Measurements from ENCODE around the gene TGFA.

TGFA gene

DNA sequence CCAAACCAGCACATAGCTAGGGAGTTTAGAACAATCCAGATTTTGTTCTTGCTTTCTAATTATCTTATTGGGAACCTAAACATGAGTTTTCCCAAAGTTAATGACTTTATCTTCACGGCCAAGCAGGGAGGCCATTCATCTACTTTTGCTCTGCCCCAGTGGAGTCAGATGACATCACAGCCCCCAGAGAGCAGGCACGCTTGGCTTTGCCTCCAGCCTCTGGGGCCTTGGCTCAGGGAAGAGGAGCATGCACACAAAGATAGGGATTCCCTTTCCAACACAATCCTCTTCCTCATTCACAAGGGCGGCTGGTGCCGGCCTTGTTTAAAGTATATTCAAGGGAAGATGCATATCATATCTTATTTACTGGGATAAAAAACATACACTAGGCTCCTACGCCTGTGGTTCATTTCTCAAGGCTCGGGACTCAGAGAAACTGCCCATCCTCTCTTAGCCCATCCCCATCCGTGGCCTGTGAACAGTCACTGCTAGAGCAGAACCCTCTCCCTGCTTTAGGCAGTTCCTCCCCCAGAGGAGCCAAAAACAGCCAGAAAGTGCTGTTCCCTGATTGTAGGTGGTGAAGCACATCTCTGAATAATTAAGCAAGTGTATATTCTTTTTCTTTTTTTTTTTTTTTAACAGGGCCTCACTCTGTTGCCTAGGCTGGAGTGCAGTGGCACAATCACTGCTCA is 21.2 kb downstream of the TGFA start:
- no peaks in the 10 kb centered on the region for H3K27me3 ChIP-seq (ENCODE audit: insufficient read depth, low read depth, severe bottlenecking)
- no peak overlapping the region for H3K4me3 ChIP-seq (ENCODE audit: low read depth, low read length)
- H3K27ac ChIP-seq: no peak overlapping the region
- H3K36me3 ChIP-seq: no peaks in the 10 kb centered on the region
- TF ChIP-seq, protein P1, sequence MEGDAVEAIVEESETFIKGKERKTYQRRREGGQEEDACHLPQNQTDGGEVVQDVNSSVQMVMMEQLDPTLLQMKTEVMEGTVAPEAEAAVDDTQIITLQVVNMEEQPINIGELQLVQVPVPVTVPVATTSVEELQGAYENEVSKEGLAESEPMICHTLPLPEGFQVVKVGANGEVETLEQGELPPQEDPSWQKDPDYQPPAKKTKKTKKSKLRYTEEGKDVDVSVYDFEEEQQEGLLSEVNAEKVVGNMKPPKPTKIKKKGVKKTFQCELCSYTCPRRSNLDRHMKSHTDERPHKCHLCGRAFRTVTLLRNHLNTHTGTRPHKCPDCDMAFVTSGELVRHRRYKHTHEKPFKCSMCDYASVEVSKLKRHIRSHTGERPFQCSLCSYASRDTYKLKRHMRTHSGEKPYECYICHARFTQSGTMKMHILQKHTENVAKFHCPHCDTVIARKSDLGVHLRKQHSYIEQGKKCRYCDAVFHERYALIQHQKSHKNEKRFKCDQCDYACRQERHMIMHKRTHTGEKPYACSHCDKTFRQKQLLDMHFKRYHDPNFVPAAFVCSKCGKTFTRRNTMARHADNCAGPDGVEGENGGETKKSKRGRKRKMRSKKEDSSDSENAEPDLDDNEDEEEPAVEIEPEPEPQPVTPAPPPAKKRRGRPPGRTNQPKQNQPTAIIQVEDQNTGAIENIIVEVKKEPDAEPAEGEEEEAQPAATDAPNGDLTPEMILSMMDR (IDR thresholded peaks at IDR 0.05; ENCODE audit: low read depth, low read length): no peak
- DNase-seq: no peak
- peaks cover 8% of the 10 kb centered on the region for H3K9me3 ChIP-seq (ENCODE audit: severe bottlenecking)

GRCh38 chr2:70531419-70532086 is 22.1 kb downstream of the TGFA start:
- Histone ChIP-seq H3K27ac (no peak overlapping the region), H3K9me3 (ENCODE audit: severe bottlenecking) (peaks cover 8% of the 10 kb centered on the region), H3K4me3 (ENCODE audit: low read depth, low read length) (no peak overlapping the region), H3K27me3 (ENCODE audit: insufficient read depth, low read depth, severe bottlenecking) (no peaks in the 10 kb centered on the region), H3K36me3 (no peaks in the 10 kb centered on the region)
- no peak for DNase-seq
- TF ChIP-seq, protein P1 (IDR thresholded peaks at IDR 0.05; ENCODE audit: low read depth, low read length): no peak

DNA sequence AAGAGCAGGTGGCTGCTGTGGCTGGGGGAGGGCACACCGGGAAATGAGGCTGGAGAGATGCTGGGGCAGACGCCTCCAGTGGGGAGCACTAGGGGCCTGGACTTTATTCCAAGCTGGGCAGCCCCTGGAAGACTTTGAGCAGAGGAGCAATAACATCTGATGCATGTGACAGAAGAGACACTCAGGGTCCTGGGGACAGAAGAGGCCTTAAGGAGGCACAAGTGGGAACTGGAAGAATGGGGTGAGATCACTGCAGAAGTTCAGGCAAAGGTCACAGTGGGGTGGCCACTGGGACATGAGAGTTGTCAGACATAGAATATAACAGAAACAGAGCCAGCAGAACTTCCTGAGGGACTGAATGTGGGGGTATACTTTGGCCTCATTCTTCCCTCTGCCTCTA is 24.0 kb downstream of the TGFA start:
- Histone ChIP-seq H3K27me3 (ENCODE audit: insufficient read depth, low read depth, severe bottlenecking) (no peaks in the 10 kb centered on the region), H3K36me3 (no peaks in the 10 kb centered on the region), H3K9me3 (ENCODE audit: severe bottlenecking) (no peaks in the 10 kb centered on the region), H3K27ac (no peak overlapping the region), H3K4me3 (ENCODE audit: low read depth, low read length) (no peak overlapping the region)
- TF ChIP-seq, protein P1 (IDR thresholded peaks at IDR 0.05; ENCODE audit: low read depth, low read length): no peak
- DNase-seq: no peak

DNA sequence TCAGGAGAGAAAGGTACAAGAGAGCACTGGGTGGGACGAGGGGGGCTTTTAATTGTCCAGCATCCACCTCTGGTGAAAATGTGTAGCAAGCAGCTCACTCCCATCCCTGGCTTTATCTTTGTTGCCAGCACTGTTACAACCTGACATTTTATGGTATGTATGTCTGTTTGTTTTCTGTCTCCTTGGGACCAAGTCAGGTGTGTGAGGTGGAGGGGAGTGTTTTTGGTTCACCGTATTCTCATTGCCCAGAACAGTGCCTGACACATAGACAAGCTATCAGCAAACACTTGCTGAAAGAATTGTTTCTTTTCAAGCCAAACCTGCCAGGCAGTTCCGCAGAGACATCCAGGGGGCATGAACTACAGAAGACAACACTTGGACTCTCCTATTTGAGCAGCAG is 24.7 kb downstream of the TGFA start:
- Histone ChIP-seq H3K9me3 (ENCODE audit: severe bottlenecking) (no peaks in the 10 kb centered on the region), H3K27ac (no peak overlapping the region), H3K27me3 (ENCODE audit: insufficient read depth, low read depth, severe bottlenecking) (no peaks in the 10 kb centered on the region), H3K36me3 (no peaks in the 10 kb centered on the region), H3K4me3 (ENCODE audit: low read depth, low read length) (no peak overlapping the region)
- TF ChIP-seq, protein P1 (IDR thresholded peaks at IDR 0.05; ENCODE audit: low read depth, low read length): no peak
- DNase-seq: no peak

DNA sequence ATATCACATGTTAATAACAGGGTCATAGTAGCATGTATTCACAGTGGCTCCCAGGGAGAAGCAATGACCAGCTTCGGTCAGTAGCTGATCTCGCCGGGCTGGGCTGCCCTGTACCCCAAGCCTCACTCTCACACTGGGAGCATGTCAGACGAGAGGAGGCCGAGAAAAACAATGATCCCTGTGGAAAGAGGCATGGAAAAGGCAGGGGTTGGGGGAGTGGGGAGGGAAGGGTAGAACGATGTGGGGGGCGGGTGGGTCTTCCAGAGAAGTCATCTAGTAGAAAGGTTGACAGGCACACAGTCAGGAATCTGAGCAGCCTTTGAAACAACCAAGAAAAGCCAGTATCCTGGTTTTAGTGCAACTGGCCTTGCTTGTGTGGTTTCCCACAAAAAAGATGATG is 25.4 kb downstream of the TGFA start:
- Histone ChIP-seq H3K36me3 (no peaks in the 10 kb centered on the region), H3K27ac (no peak overlapping the region), H3K27me3 (ENCODE audit: insufficient read depth, low read depth, severe bottlenecking) (no peaks in the 10 kb centered on the region), H3K9me3 (ENCODE audit: severe bottlenecking) (no peaks in the 10 kb centered on the region), H3K4me3 (ENCODE audit: low read depth, low read length) (no peak overlapping the region)
- TF ChIP-seq, protein P1 (IDR thresholded peaks at IDR 0.05; ENCODE audit: low read depth, low read length): no peak
- DNase-seq: no peak
